ENCODE data around the gene TRMT1. TPM values are rescaled to one million over a fixed set of nuclear protein-coding genes. Genes with fewer than 3 reads are reported as not detected.

Gene TRMT1
- total and polyA plus RNA-seq, 2 donors = 16.5 to 31.2 TPM

DNA sequence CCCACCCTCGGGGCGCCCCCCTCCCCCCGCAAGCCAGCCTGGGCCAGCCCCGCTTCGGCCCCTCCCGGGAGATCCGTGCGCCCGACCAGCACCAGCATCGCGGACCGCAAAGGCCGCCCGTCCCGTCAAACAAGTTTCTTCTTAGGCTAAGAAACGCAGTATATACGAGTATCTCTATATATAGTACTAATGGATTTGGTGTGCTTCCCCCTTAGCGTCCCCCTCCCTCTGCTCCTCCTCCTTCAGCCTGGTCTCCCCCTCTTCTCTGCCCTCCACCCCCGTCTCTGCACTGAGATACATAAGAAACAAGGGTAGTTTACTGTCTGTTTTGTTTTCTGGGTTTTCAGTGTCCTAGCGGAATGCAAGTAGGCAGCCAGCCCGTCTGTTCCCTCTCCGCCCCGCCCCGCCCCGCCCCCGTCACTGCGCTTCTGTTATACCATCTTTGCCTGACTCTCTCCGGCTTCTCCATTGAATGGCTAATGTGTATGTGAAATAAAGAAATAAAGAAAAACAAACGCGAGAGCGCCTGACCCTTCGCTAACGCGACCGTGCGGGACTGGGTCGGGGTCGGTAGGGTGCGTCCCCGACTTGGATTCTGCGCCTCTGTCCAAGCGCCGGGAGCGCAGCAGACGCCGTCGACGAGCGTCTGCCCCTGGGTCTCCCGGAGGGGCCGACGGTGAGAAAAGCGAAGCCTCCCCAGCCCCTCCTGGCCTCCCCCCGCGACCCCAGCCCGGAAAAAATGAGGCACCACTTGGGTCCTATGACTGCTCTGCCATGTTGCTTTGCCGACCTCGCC, 18.1 kb downstream of the TRMT1 start:
- peak overlapping the region; percentile 58 for H3K27ac ChIP-seq (ENCODE audit: low read depth)
- 8% methylated on average over 58 of the region's 58 CpGs for WGBS
- H3K36me3 ChIP-seq (ENCODE audit: insufficient read depth) = no peaks in the 10 kb centered on the region
- H3K4me3 ChIP-seq (ENCODE audit: low read depth, low read length) = peak overlapping the region; percentile 37
- H3K4me1 ChIP-seq (ENCODE audit: insufficient read depth) = peaks cover 5% of the 10 kb centered on the region
- DNase-seq (ENCODE audit: extremely low spot score) = no peak

DNA sequence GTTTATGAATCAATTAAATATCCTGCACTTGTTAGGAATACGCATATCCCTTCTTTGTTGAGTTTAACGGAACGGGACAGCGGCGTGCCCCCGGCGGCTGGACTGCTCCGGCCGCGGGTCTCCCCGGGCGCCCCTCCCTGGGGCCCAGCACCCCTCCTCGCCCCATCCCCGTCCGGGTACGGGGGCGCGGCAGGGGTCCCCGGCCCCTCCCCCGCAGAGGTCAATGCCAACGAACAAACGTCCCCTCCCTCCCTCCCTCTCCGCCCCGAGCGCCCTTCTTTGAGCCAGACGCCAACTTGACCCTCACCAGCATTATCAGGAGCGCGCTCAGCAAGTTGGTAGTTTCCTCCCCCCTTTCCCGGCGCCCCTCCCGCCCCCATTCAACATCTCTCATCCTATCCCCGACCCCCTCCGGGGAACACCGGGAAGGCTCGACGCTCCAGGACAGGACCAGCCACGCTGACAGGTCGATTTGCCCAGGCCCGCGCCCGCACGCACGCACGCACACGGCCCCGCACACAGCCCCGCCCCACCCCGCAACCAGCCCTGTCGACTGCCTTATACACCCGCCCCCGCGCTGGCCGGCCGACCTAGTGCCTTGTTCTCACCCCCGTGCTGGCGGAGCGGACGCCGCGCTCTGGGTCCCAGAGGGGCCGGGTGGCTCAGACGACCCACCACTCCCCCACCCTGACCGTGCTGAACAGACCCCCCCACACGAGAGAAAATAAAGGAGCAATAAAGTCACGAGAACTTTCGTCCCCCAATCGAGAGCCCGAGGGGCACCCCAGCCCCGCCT, 18.9 kb downstream of the TRMT1 start:
- no peak for DNase-seq (ENCODE audit: extremely low spot score)
- H3K27ac ChIP-seq (ENCODE audit: low read depth) = peak overlapping the region; percentile 80
- 14% methylated on average over 69 of the region's 69 CpGs for WGBS
- H3K4me1 ChIP-seq (ENCODE audit: insufficient read depth) = peaks cover 5% of the 10 kb centered on the region
- H3K36me3 ChIP-seq (ENCODE audit: insufficient read depth) = no peaks in the 10 kb centered on the region
- H3K4me3 ChIP-seq (ENCODE audit: low read depth, low read length) = peak overlapping the region; percentile 27

DNA sequence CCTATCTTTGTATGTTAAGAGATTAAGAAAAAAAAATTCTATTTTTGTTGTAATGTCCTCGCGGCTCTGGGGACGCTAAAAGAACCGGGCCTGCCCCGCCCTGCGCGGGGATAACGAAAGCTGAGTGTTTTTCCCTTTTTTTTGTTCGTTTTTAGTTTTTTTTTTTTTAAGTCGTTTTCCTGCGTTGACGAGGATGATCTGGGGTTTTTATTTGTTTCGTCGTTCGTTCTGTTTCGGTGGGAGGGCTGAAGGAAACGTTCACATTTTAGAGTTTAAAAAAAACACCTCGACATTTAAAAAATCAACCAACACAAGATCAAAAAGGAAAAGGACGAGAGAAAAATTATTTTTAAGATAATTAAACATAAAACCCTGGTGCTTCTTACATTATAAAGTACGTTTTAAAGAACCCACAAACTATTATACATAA, 19.5 kb downstream of the TRMT1 start:
- 68% methylated on average over 20 of the region's 20 CpGs for WGBS
- Histone ChIP-seq H3K36me3 (ENCODE audit: insufficient read depth) (no peaks in the 10 kb centered on the region), H3K4me3 (ENCODE audit: low read depth, low read length) (no peak overlapping the region), H3K27ac (ENCODE audit: low read depth) (no peak overlapping the region), H3K4me1 (ENCODE audit: insufficient read depth) (peaks cover 5% of the 10 kb centered on the region)
- DNase-seq (ENCODE audit: extremely low spot score) = no peak

DNA sequence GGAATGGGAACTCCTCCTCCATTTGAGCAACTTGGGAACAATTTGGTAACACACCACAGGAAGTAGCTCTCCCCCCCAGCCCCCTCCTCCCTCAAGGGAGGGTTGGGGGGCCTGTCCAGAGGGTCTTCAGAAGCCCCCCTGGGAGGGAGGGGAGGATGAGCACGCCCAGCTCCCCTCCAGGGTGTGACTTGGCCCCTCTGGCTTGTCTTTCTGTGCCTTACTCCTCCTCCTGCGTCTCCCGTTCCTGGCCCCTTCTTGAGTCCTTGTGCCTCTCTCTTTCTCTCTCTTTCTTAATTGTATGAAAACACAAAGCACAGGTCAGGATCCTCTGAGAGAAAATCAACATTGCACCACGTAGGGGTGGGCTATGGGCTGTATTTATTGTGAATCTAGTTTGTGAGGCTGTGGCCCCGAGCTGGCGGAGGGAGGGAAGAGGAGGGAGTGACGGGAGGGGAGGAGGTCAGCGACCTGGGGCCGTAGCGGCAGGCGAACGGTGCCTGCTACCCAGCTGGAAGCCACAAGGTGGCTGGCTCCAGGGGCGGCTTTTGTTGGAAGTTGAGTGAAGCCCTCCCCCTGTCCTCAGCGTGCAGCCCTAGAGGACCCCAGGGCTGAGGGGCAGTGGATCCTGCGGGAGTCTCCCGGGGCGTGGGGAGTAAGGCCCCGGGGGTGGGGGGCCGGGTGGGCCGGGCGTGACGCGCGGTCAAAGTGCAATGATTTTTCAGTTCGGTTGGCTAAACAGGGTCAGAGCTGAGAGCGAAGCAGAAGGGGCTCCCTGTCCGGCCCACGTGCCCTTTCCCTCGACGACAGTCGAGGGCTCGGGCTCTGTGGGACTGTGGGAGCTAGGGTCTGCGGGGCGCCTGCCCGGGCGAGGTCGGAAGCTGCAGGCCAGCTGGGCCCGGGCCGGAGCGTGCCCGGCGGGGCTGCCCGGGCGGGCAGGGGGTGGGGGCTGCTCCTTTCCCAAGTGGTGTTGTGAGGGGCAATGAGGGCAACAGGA, 20.3 kb downstream of the TRMT1 start:
- DNase-seq (ENCODE audit: extremely low spot score) = no peak
- Histone ChIP-seq H3K36me3 (ENCODE audit: insufficient read depth) (no peaks in the 10 kb centered on the region), H3K27ac (ENCODE audit: low read depth) (no peak overlapping the region), H3K4me1 (ENCODE audit: insufficient read depth) (peaks cover 5% of the 10 kb centered on the region), H3K4me3 (ENCODE audit: low read depth, low read length) (no peak overlapping the region)
- WGBS = 64% methylated on average over 44 of the region's 44 CpGs

- H3K36me3 ChIP-seq (ENCODE audit: insufficient read depth) = no peaks in the 10 kb centered on the region
- H3K4me1 ChIP-seq (ENCODE audit: insufficient read depth) = peaks cover 5% of the 10 kb centered on the region
- DNase-seq (ENCODE audit: extremely low spot score) = no peak
- 67% methylated on average over 25 of the region's 25 CpGs for WGBS
- no peak overlapping the region for H3K27ac ChIP-seq (ENCODE audit: low read depth)
- H3K4me3 ChIP-seq (ENCODE audit: low read depth, low read length) = no peak overlapping the region
Observed at GRCh38 chr19:13095393-13095784, 21.2 kb downstream of the TRMT1 start.

- Histone ChIP-seq H3K4me1 (ENCODE audit: insufficient read depth) (peaks cover 5% of the 10 kb centered on the region), H3K36me3 (ENCODE audit: insufficient read depth) (no peaks in the 10 kb centered on the region), H3K27ac (ENCODE audit: low read depth) (no peak overlapping the region), H3K4me3 (ENCODE audit: low read depth, low read length) (no peak overlapping the region)
- no peak for DNase-seq (ENCODE audit: extremely low spot score)
- 53% methylated on average over 16 of the region's 16 CpGs for WGBS
Observed at GRCh38 chr19:13094771-13095392, 21.7 kb downstream of the TRMT1 start.

GRCh38 chr19:13094106-13094504, 22.4 kb downstream of the TRMT1 start:
- Histone ChIP-seq H3K4me3 (ENCODE audit: low read depth, low read length) (no peak overlapping the region), H3K36me3 (ENCODE audit: insufficient read depth) (no peaks in the 10 kb centered on the region), H3K4me1 (ENCODE audit: insufficient read depth) (peaks cover 4% of the 10 kb centered on the region), H3K27ac (ENCODE audit: low read depth) (no peak overlapping the region)
- no peak for DNase-seq (ENCODE audit: extremely low spot score)
- WGBS = 40% methylated on average over 5 of the region's 5 CpGs

GRCh38 chr19:13093407-13094105, 23.0 kb downstream of the TRMT1 start:
- H3K4me1 ChIP-seq (ENCODE audit: insufficient read depth) = peaks cover 3% of the 10 kb centered on the region
- no peak for DNase-seq (ENCODE audit: extremely low spot score)
- no peak overlapping the region for H3K4me3 ChIP-seq (ENCODE audit: low read depth, low read length)
- no peak overlapping the region for H3K27ac ChIP-seq (ENCODE audit: low read depth)
- 42% methylated on average over 12 of the region's 12 CpGs for WGBS
- no peaks in the 10 kb centered on the region for H3K36me3 ChIP-seq (ENCODE audit: insufficient read depth)

DNA sequence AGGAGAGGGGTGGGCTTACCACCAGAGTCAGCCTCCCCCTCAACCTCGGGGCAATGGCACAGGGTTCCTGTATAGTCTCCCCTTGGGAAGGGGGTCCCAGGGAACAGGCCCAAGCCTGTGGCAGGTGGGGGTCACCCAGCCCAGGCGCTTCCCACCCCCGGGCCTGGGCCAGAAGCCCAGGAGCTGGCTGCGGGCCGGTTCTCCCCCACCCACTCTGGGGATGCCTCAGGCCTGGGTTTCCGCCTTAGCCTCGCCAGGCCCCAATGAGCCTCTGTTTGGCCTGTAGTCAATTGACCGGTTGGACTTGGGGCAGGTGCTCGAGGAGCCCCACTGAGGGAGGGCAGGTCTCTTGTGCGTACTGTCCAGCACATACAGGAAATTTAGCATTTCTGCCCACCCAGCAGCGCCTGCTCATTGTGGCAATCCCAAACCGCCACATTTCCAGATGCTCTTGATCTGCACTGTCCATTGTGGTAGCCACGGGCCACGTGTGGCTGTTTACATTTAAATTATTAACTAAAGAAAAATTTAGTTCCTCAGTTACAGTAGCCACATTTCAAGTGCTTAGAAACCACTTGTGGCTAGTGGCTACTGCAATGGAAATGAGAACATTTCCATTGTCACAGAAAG, 23.8 kb downstream of the TRMT1 start:
- Histone ChIP-seq H3K4me3 (ENCODE audit: low read depth, low read length) (no peak overlapping the region), H3K36me3 (ENCODE audit: insufficient read depth) (peaks cover 2% of the 10 kb centered on the region), H3K4me1 (ENCODE audit: insufficient read depth) (no peaks in the 10 kb centered on the region), H3K27ac (ENCODE audit: low read depth) (no peak overlapping the region)
- WGBS = 56% methylated on average over 14 of the region's 14 CpGs
- no peak for DNase-seq (ENCODE audit: extremely low spot score)

DNA sequence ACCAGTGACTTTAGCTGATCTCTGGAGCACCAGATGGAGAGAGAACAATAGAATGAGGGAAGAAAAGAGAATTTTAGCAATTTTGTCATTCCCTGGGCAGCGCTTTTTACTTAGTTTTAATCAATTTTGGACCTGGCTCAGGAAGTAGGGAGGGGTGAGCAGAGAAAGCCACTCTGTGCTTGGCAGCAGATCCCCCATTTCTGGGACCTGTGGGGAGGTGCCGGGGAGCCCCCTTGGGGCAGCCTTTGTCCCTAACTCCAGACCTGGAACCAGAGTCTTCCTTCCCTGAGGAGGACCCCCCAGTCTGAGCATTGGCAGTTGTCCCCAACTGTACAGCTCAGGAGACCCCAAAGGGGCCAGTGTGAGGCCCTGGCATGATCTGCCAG, 24.4 kb downstream of the TRMT1 start:
- H3K36me3 ChIP-seq (ENCODE audit: insufficient read depth) = peaks cover 2% of the 10 kb centered on the region
- H3K27ac ChIP-seq (ENCODE audit: low read depth) = no peak overlapping the region
- H3K4me1 ChIP-seq (ENCODE audit: insufficient read depth) = no peaks in the 10 kb centered on the region
- WGBS = 71% methylated on average over 2 of the region's 2 CpGs
- no peak for DNase-seq (ENCODE audit: extremely low spot score)
- H3K4me3 ChIP-seq (ENCODE audit: low read depth, low read length) = no peak overlapping the region

GRCh38 chr19:13091400-13092157, 25.0 kb downstream of the TRMT1 start:
- Histone ChIP-seq H3K27ac (ENCODE audit: low read depth) (peak overlapping the region; percentile 42), H3K36me3 (ENCODE audit: insufficient read depth) (peaks cover 2% of the 10 kb centered on the region), H3K4me1 (ENCODE audit: insufficient read depth) (no peaks in the 10 kb centered on the region), H3K4me3 (ENCODE audit: low read depth, low read length) (no peak overlapping the region)
- peak; percentile 80 for DNase-seq (ENCODE audit: extremely low spot score)
- WGBS = 37% methylated on average over 25 of the region's 25 CpGs
